ENCODE measurements around the gene STAT1.

DNA sequence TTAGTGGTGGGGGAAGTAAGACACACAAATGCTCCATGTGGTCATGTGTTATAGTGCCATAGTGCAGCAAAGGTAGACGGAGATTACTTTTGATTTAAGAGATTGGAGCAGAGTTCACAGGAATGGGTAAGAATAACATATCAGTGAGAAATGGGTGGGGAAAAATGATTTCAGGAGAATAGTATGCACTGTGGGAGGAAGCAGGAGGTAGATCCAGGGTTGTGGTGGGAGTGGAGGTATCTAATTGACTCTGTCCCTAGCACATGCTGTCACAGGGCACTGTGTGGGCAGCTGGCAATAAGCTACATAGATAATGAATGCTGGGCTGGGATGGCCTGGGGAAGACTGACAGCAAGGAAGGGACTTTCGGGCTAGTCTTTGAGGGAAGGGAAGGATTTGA lies 65.3 kb downstream of the STAT1 start:
- TF ChIP-seq, protein P1, sequence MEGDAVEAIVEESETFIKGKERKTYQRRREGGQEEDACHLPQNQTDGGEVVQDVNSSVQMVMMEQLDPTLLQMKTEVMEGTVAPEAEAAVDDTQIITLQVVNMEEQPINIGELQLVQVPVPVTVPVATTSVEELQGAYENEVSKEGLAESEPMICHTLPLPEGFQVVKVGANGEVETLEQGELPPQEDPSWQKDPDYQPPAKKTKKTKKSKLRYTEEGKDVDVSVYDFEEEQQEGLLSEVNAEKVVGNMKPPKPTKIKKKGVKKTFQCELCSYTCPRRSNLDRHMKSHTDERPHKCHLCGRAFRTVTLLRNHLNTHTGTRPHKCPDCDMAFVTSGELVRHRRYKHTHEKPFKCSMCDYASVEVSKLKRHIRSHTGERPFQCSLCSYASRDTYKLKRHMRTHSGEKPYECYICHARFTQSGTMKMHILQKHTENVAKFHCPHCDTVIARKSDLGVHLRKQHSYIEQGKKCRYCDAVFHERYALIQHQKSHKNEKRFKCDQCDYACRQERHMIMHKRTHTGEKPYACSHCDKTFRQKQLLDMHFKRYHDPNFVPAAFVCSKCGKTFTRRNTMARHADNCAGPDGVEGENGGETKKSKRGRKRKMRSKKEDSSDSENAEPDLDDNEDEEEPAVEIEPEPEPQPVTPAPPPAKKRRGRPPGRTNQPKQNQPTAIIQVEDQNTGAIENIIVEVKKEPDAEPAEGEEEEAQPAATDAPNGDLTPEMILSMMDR (conservative IDR thresholded peaks at IDR 0.05): no peak
- no peak for TF ChIP-seq EZH2 (IDR thresholded peaks at IDR 0.05; ENCODE audit: low read depth)
